Nucleus accumbens (tissue), 56 donors: ENCODE results near the gene EIF3J.

Source experiments
- DNase-seq, 56 donors: peaks; one replicate each; lab custom pipeline; 2025; lab: John Stamatoyannopoulos, UW

The EIF3J gene

GRCh38 chr15:44591326-44591725 lies 54.4 kb downstream of the EIF3J start:
- no peak for DNase-seq

- no peak for DNase-seq
Observed at GRCh38 chr15:44593042-44593736, 56.2 kb downstream of the EIF3J start.

DNA sequence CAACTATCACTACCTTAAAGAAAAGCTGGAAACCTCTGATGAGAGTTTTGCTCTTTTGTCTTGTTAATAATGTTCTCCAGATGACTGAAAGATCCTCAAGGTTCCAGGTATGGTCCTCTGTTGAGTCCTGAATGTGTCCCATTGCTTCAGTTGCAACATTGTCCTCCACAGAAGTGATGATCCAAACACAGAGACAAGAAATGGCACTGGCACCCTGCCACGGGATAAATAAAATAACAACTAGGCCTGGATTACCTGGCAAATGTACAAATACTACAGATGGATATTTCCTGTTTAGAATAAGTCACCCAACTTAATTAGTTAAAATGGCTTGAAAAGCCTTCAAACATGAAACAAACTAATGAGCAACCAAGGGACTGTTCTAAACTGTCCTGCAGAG lies 58.3 kb downstream of the EIF3J start:
- no peak for DNase-seq

DNA sequence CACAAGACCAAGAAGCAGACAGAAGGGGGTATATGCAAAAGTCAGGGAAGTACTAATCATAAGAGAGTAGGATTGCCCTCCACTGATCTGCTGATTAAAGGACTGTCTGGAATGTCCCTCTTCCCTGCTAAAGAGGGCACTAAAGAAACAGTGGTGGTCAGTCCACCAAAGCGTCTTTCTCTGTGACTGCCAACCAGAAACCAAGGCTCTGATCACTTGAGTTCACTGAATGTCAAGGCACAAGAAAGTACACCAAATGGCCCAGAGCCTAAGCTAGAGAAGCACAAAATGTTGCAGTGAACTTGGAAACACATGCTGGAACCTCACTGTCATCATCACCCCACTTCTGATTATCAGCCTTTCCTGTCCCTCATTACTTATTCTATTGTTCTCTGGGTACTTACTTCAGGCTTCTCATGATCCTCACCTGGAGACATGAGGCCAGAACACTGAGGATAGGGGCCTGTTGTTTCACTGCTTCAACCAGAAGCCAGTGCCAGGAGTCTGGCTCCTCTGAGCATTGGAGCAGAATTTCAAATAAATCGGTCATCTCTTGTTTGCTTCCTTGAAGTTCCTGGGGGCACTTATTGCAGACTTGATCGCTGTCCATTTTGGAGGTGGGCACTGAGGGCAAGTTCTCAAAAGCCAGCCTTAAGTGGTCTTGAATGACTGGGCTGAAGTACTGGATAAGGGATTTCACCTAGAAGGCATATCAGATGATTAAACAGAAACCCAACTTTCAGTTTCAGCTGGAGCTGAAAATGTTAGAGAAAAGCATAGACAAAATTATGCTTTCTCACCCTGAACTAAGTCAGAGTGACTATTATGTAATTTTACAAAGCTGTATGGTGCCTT lies 58.9 kb downstream of the EIF3J start:
- DNase-seq = no peak

- DNase-seq = no peak
Observed at GRCh38 chr15:44596511-44597010, 59.6 kb downstream of the EIF3J start.

- DNase-seq = no peak
Observed at GRCh38 chr15:44598066-44598465, 61.1 kb downstream of the EIF3J start.

GRCh38 chr15:44598892-44599291 lies 61.9 kb downstream of the EIF3J start:
- no peak for DNase-seq

GRCh38 chr15:44603126-44603525 lies 66.2 kb downstream of the EIF3J start:
- DNase-seq = no peak

- DNase-seq = no peak
Observed at GRCh38 chr15:44606740-44607139, 69.8 kb downstream of the EIF3J start.
